ENCODE results near the gene SH3BP1.

DNA sequence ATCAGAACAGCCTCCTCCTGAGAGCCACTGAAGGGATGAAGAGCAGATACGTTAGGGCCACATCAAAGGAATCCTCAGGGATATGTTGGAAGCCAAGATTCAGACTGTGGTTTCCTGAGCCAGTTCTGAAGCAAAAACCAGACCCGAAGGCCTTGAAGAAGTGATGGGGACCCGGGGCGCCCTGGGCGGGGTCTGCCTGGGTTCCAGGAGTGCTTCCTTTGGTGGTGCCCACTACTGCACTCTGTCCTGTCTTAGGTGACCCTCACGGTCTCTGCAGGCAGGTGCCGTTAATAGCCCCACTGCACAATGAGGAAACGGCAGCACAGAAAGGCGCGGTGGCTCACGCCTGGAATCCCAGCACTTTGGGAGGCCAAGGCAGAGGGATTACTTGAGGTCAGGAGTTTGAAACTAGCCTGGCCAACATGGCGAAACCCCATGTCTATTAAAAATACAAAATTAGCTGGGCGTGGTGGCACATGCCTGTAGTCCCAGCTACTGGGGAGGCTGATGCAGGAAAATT is 12.9 kb upstream of the SH3BP1 start:
- TF ChIP-seq, protein P1, sequence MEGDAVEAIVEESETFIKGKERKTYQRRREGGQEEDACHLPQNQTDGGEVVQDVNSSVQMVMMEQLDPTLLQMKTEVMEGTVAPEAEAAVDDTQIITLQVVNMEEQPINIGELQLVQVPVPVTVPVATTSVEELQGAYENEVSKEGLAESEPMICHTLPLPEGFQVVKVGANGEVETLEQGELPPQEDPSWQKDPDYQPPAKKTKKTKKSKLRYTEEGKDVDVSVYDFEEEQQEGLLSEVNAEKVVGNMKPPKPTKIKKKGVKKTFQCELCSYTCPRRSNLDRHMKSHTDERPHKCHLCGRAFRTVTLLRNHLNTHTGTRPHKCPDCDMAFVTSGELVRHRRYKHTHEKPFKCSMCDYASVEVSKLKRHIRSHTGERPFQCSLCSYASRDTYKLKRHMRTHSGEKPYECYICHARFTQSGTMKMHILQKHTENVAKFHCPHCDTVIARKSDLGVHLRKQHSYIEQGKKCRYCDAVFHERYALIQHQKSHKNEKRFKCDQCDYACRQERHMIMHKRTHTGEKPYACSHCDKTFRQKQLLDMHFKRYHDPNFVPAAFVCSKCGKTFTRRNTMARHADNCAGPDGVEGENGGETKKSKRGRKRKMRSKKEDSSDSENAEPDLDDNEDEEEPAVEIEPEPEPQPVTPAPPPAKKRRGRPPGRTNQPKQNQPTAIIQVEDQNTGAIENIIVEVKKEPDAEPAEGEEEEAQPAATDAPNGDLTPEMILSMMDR (conservative IDR thresholded peaks at IDR 0.05 in 1 of 2, IDR thresholded peaks at IDR 0.05 in 1 of 2; ENCODE audit: low read depth in 1 of 2, low read length in 2 of 2) = no peak
- no peak for TF ChIP-seq EZH2 (IDR thresholded peaks at IDR 0.05; ENCODE audit: low read length, missing control alignments)
